ENCODE results near the gene SMARCC1.

SMARCC1 gene

GRCh38 chr3:47692158-47692557 is 89.5 kb downstream of the SMARCC1 start:
- DNase-seq = no peak

- DNase-seq = no peak
These were observed 93.2 kb downstream of the SMARCC1 start for GRCh38 chr3:47688488-47688887.

GRCh38 chr3:47685037-47685436 is 96.7 kb downstream of the SMARCC1 start:
- no peak for DNase-seq

- DNase-seq = no peak
These were observed 100.7 kb downstream of the SMARCC1 start for GRCh38 chr3:47681016-47681415.

- no peak for DNase-seq
These were observed 103.0 kb downstream of the SMARCC1 start for GRCh38 chr3:47678446-47679338.

- DNase-seq = no peak
These were observed 112.5 kb downstream of the SMARCC1 start for GRCh38 chr3:47669026-47669749.

GRCh38 chr3:47666118-47666517 is 115.6 kb downstream of the SMARCC1 start:
- DNase-seq = no peak

- peak in 1 of 2 donors; percentile 4 for DNase-seq
These were observed 117.2 kb downstream of the SMARCC1 start for GRCh38 chr3:47664519-47664918.

GRCh38 chr3:47663630-47664240 is 118.0 kb downstream of the SMARCC1 start:
- DNase-seq = no peak

GRCh38 chr3:47661121-47661752 is 120.5 kb downstream of the SMARCC1 start:
- DNase-seq = no peak

- no peak for DNase-seq
These were observed 123.2 kb downstream of the SMARCC1 start for GRCh38 chr3:47658444-47658843.

- no peak for DNase-seq
These were observed 129.6 kb downstream of the SMARCC1 start for GRCh38 chr3:47652142-47652541.

- DNase-seq = no peak
These were observed 131.4 kb downstream of the SMARCC1 start for GRCh38 chr3:47650294-47650693.

GRCh38 chr3:47647550-47647949 is 134.1 kb downstream of the SMARCC1 start:
- no peak for DNase-seq

- no peak for DNase-seq
These were observed 135.3 kb downstream of the SMARCC1 start for GRCh38 chr3:47646362-47646761.

GRCh38 chr3:47645551-47645950 is 136.1 kb downstream of the SMARCC1 start:
- DNase-seq = no peak

- no peak for DNase-seq
These were observed 138.6 kb downstream of the SMARCC1 start for GRCh38 chr3:47643092-47643491.

GRCh38 chr3:47641739-47642138 is 140.0 kb downstream of the SMARCC1 start:
- DNase-seq = no peak

GRCh38 chr3:47636921-47637320 is 144.8 kb downstream of the SMARCC1 start:
- DNase-seq = no peak

- DNase-seq = no peak
These were observed 145.5 kb downstream of the SMARCC1 start for GRCh38 chr3:47636225-47636624.

GRCh38 chr3:47635536-47635935 is 146.2 kb downstream of the SMARCC1 start:
- DNase-seq = no peak

GRCh38 chr3:47634996-47635395 is 146.7 kb downstream of the SMARCC1 start:
- peak in 1 of 2 donors; percentile 7 for DNase-seq

GRCh38 chr3:47630810-47631209 is 150.9 kb downstream of the SMARCC1 start:
- DNase-seq = no peak
